ENCODE measurements around the gene LHFPL3.

GRCh38 chr7:104286839-104287238 is 41.6 kb upstream of the LHFPL3 start:
- TF ChIP-seq CTCF (IDR thresholded peaks at IDR 0.05) (no peak), POLR2A (IDR thresholded peaks at IDR 0.05; ENCODE audit: low read depth) (no peak)

Measured in esophagus muscularis mucosa (tissue), 3 donors.